HG03095 (cell line): Measurements from ENCODE around the gene ACSL5.
"Not testable (repeated sequence)": the region's sequence is repeated elsewhere in the genome, so short reads cannot be mapped to it uniquely, and the experiment has no call there.

ENCODE experiments used
- ATAC-seq: cut with Tn5 transposase; IDR thresholded peaks from one replicate; pipeline ENCODE4 v1.9.1; 2021; ENCODE audit warnings: moderate library complexity; ENCODE audit not compliant: unreplicated experiment

Gene ACSL5

DNA sequence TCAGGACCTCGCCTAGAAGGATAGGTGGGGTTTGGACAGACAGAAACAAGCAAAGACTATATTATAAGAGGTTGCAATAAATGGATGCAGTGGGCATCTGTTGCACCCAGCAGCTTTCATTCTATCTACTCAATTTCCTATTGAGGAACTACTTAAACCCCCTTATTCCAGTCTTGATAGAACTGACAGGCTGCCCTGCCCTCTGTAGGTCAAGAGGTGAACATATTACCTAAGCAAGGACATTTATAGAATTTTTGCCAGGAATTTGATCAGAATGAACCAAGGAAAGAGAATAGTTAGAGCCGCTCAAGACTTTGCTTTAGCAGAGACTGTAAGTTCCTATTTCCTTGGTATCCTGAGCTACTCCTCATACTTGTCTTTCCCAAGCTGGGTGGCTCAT is 82.6 kb downstream of the ACSL5 start:
- ATAC-seq, result no peak

DNA sequence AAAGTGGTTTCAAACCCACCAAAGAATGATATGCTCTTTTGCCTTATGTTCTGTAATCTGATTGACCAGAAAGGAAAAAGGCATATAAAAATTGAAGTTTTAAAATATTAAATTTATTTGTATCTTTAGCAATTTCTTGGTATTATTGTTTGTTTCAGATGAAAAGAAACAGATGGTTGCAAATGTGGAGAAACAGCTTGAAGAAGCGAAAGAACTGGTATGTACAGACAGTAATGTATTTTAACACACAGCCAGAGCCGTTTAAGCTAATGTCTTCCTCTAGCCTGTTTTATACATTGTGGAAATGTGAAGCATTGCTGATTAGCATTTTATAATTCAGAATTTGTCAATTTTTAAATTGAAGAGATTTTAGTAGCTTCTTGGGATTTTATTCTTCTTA is 86.5 kb downstream of the ACSL5 start:
- no peak for ATAC-seq

DNA sequence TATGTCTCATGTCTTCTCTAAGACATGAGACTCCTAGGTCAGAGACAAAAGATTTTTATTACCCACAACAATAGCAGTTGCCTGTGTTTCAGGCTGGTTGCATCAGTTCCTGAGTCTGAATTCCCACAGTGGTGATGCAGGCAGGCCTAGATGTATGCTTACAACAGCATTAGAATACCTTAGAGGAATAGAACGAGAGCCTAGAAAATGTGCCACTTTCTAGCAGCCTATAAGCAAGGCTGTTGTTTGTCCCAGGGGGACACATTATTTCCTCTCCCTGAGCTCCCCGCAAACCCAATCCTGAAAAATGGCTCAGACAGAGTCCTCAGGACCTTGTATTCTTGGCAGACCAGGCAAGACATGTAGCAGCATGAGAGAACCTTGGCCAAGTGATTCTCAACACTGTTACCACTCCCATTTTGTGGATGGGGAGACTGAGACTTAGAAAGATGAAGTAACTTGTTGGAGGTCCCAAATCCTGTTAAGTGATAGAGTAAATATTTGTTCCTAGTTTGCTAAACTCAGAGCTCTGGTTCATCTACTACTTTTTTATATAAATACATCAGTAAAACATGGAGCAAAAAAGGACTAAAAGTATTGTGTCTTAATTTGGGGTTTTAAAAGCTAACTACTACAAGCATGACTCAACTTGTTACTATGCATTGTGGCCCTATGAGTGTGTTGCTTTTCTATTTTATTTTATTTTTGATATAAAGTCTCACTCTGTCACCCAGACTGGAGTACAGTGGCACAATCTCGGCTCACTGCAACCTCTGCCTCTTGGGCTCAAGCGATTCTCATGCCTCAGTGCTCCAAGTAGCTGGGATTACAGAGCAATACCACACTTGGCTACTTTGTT is 87.3 kb downstream of the ACSL5 start:
- ATAC-seq, result no peak

DNA sequence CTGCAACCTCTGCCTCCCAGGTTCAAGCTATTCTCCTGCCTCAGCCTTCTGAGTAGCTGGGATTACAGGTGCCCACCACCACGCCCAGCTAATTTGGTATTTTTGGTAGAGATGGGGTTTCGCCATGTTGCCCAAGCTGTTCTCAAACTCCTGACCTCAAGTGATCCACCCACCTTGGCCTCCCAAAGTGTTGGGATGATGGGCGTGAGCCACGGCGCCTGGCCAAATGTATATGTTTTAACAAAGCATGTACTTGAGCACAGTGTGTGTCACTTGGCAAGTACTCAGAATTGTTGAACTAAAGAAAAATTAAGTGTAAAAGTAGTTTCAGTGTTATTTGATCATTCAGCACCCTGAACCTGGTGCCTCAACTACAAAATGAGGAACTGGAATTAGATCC is 90.2 kb downstream of the ACSL5 start:
- not testable (repeated sequence) for ATAC-seq

DNA sequence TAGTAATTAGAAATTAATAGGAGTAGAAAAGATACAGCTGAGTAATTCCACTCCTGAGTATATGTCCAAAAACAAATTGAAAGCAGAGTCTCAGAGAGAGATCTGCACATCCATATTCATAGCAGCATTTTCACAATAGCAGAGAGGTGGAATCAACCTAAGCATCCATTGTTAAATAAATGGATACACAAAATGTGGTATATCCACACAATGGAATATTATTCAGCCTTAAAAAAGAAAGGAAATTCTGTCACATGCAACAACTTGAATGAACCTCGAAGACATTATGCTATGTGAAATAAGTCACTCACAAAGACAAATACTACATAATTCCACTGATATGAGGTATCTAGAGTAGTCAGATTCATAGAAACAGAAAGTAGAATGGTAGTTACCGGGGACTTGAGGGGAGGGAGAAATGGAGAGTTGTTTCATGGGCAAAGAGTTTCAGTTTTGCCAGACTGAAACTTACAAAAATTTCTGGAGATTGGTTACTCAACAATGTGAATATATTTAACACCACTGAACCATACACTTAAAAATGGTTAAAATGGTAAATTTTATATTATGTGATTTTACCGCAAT is 91.5 kb downstream of the ACSL5 start:
- no peak for ATAC-seq

DNA sequence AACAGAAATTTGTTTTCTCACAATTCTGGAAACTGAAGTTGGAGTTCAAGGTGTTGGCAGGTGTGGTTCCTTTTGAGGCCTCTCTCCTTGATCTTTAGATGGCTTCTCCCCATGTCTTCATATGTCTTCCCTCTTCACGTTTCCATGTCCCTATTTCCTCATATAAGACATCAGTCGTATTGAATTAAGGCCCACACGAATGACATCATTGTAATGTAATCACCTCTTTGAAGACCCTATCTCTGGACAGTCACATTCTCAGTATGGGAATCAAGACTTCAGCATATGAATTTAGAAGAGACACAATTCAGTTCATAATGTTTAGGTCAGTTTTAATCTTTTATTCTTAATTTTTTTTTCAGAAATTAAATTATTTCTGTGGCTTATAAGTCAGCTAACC is 92.9 kb downstream of the ACSL5 start:
- no peak for ATAC-seq

DNA sequence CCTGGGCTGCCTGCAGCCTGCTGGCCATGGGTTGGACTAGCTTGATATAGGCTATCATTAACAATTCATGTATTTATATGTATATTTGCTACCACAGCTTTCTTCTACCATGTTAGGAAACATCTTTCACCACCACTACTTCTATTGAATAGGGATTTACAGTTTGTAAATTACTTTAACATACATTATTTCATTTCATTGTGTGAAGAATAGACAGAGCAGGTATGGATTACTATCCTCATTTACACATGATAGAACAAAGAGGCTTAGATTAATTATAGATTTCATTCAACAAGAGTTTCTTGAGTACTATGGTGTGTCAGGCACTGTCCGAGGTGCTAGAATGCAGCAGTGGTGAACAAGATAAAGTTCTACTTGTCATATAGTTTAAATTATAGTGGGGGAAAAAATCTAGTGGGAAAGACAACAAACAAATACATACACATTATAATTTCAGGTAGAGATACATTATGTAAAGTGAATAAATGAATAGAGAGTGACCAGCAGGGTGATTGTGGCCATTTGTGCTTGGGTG is 93.7 kb downstream of the ACSL5 start:
- ATAC-seq, result no peak

DNA sequence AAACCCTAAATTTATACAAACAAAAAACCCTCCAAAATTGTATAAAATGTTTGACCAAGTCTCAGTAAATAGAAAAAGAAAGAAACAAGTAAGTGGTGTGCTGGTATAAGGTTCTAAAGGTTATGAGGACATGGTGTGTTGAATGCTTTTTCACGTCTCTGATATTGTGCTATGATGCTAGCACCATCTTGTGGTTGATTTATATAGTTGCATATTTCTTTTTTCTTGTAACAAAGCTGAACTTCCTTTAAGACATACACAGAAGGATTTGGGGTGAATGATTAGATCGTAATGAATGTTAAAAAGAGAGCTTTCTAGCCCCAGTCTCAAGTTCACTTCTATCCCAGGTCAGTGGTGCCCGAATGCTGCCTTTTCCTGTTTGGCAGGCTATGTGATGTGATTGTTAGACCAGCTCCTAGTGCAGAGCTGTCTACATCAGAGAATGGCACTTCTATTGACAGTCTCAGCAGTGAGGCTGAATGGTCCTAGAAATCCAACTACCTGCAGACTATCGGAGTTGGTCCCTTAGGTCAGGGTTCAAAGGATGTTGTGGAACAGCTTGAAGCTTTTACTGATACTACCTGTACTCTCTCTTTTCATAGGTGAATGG is 98.1 kb downstream of the ACSL5 start:
- ATAC-seq, result peak; percentile 85

DNA sequence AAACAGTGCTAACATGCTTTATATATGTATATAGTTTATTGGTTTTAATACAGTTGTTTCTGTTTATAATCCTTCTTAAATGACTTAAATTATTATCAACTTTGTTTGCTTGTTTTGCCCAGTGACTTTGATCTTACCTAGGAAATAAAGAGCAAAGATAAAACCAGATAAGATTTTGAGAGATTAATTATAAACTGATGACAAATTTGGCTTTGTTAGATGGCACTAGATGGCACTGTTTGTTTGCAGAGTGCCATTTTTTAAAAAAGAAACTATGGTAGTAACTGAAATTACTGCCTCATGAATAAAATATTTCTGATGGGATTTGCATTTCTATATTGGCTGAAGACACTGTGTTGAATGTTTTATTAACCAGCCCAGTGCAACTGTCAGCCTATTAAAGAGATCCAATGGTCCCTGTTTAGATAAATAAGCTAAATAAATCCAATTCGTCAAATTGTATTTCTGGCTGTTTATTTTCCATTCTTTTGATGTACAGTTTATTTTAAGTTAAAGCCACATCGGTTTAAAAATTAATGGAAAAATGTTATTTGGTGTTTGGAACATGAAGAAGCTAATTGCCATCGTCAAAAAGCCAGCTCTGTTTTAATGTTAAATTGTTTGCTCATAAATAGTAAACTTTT is 101.8 kb downstream of the ACSL5 start:
- ATAC-seq, result no peak
